Mucosa of descending colon (tissue), 3 donors: ENCODE data around the gene CDC42BPA. TPM values are rescaled to one million over a fixed set of nuclear protein-coding genes. Genes with fewer than 3 reads are reported as not detected.
"Not testable (repeated sequence)": the region's sequence is repeated elsewhere in the genome, so short reads cannot be mapped to it uniquely, and the experiment has no call there.

Experiments used
- ATAC-seq: fragments of 200-7000 bp; cut with Tn5 transposase; one replicate; pipeline ENCODE4 v1.9.1; 2020; ENCODE audit warnings: mild to moderate bottlenecking, moderate library complexity
- DNase-seq, 3 donors: peaks; one replicate each; pipeline ENCODE4 v3.0.0-alpha.2; 2020
- H3K36me3 ChIP-seq: fragments of 200-600 bp; one replicate; pipeline ENCODE4 v1.8.0; 2021; ENCODE audit warnings: low read depth, mild to moderate bottlenecking
- H3K4me1 ChIP-seq: fragments of 200-600 bp; one replicate; pipeline ENCODE4 v1.8.0; 2021; ENCODE audit warnings: low read depth, mild to moderate bottlenecking
- H3K4me3 ChIP-seq: fragments of 200-600 bp; one replicate; pipeline ENCODE4 v1.8.0; 2021; ENCODE audit warnings: mild to moderate bottlenecking
- H3K9me3 ChIP-seq: fragments of 200-600 bp; one replicate; pipeline ENCODE4 v1.8.0; 2021; ENCODE audit warnings: mild to moderate bottlenecking
- intact Hi-C, 2 donors: fragments of 100-400 bp; cut with DNase I in 1 of 2; cut with micrococcal nuclease in 1 of 2; formaldehyde crosslinking; loops; one replicate each; pipeline versions ENCODE4 v1.11.0 to v1.11.1; 2022; cut with DNase I, micrococcal nuclease
- total RNA-seq, 3 donors: library from RNA; stranded (reverse); fragmentation: NEBNext Ultra II Directional in 2 of 3; extraction: Animal tissue kit (Norgen Biotek cat#: 25700) in 2 of 3; gene quantifications; one replicate each; pipeline versions ENCODE4 v1.2.1 to v1.2.4, GENCODE V29; 2021 to 2023
- TF ChIP-seq, protein P1 (sequence below): fragments of 200-600 bp; IDR thresholded peaks from one replicate; pipeline ENCODE4 v1.8.0; 2022; ENCODE audit warnings: antibody characterized with exemption, mild to moderate bottlenecking
- donor health status: DM: no; HTN: no; CAD: no; lungs with moderate emphysema.
- donor health status: DM: no; HTN: no; CAD: no.
- donor health status: DM: no; HTN: yes; CAD: no.

Gene CDC42BPA
- total RNA-seq, 3 donors from 2014 or later, result 32.6 to 70.7 (median 50.2) TPM

DNA sequence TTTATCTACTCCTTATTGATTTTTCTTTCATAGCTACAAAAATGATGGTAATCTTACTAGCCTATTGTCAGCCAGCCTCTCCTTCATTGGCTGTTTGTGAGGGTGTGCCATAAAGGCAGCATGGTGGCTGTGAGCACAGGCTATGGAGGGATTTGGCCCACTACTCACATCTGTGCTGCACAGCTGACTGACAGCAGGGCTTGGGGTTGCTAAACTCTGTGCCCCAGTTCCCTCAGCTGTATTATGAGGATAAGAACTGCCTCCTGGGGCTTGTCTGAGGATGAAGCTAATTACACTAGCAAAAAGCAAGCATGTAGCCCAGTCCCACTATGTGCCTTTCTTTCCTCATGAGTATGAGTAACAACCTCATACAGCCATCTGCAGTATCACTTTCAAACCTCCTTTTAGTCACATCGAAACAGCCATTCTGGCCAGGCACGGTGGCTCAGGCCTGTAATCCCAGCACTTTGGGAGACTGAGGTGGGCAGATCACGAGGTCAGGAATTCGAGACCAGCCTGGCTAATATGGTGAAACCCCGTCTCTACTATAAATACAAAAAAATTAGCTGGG is 312.0 kb downstream of the CDC42BPA start:
- H3K4me3 ChIP-seq, result no peak overlapping the region
- intact Hi-C loops, result no loop called here
- no peaks in the 10 kb centered on the region for H3K4me1 ChIP-seq
- no peak for ATAC-seq
- no peak for DNase-seq
- H3K9me3 ChIP-seq, result no peaks in the 10 kb centered on the region
- no peaks in the 10 kb centered on the region for H3K36me3 ChIP-seq
- TF ChIP-seq, protein P1, sequence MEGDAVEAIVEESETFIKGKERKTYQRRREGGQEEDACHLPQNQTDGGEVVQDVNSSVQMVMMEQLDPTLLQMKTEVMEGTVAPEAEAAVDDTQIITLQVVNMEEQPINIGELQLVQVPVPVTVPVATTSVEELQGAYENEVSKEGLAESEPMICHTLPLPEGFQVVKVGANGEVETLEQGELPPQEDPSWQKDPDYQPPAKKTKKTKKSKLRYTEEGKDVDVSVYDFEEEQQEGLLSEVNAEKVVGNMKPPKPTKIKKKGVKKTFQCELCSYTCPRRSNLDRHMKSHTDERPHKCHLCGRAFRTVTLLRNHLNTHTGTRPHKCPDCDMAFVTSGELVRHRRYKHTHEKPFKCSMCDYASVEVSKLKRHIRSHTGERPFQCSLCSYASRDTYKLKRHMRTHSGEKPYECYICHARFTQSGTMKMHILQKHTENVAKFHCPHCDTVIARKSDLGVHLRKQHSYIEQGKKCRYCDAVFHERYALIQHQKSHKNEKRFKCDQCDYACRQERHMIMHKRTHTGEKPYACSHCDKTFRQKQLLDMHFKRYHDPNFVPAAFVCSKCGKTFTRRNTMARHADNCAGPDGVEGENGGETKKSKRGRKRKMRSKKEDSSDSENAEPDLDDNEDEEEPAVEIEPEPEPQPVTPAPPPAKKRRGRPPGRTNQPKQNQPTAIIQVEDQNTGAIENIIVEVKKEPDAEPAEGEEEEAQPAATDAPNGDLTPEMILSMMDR, result no peak

DNA sequence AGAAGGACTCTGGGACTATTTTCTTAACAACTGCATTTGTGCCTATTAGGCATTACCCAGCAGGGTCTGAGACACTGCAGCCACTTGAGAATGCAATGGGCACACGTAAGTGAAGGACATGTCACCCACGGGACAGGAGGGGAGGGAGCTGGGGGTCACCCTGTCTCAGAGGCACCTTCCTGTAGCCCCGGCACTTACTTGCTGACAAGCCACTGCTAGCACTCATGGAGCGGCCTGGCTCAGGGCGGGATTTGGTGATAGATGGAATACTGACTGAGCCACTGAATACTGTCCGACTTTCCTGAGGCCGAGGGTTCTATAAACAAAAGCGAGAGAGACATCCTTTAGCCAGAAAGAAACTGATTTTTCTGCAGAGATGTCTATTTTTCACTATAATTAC is 313.5 kb downstream of the CDC42BPA start:
- ATAC-seq (no peak), DNase-seq (no peak)
- intact Hi-C loops, result no loop called here
- TF ChIP-seq, protein P1, result no peak
- Histone ChIP-seq H3K4me1 (no peaks in the 10 kb centered on the region), H3K4me3 (no peak overlapping the region), H3K9me3 (no peaks in the 10 kb centered on the region), H3K36me3 (no peaks in the 10 kb centered on the region)

DNA sequence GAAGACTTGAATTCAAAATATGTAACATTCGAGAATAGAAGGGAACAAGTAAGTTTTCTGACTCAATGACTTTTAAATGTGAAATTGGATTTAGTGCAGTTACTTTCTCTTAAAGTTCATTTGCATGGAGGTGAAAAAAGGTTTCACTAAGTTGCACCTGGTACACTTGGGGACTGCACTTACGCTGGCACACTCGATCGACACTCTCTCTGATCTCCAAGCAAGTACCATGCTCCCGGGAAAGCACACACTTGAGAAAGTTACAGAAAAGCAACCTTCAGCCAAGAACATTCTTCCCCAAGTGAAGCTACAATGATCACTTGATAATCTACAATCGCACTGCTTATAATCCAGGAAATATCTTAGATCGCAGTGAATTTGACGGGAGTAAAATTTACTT is 315.1 kb downstream of the CDC42BPA start:
- H3K4me3 ChIP-seq, result no peak overlapping the region

DNA sequence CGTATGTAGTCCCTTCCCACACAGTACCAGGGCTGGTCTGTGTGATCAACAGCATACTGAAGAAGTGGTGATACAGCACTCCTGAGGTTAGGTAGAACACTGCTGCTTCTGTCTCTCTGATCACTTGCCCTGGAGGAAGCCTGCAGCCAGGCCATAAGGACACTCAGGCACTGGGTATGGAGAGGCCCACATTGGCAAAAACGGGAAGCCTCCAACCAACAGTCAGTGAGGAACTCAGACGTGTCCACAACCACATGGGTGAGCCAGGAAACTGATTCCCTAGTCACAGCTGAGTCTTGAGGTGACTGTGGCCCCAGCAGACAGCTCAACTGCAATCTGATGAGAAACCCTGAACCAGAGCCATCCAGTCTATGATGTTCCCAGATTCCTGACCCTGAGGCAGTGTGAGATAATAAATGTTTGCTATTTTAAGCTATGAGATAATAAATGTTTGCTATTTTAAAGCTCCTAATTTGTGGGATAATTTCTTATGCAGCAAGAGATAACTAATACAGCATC is 315.7 kb downstream of the CDC42BPA start:
- H3K4me3 ChIP-seq, result no peak overlapping the region
- no peak for ATAC-seq
- TF ChIP-seq, protein P1, result no peak
- no peaks in the 10 kb centered on the region for H3K9me3 ChIP-seq
- intact Hi-C loops, result no loop called here
- no peak for DNase-seq
- H3K4me1 ChIP-seq, result no peaks in the 10 kb centered on the region
- H3K36me3 ChIP-seq, result no peaks in the 10 kb centered on the region

More for the DNA sequence above, 315.1 kb downstream of the CDC42BPA start:
- no peak for ATAC-seq
- DNase-seq, result no peak
- Histone ChIP-seq H3K9me3 (no peaks in the 10 kb centered on the region), H3K36me3 (no peaks in the 10 kb centered on the region), H3K4me1 (no peaks in the 10 kb centered on the region)
- TF ChIP-seq, protein P1, result no peak
- intact Hi-C loops, result no loop called here

DNA sequence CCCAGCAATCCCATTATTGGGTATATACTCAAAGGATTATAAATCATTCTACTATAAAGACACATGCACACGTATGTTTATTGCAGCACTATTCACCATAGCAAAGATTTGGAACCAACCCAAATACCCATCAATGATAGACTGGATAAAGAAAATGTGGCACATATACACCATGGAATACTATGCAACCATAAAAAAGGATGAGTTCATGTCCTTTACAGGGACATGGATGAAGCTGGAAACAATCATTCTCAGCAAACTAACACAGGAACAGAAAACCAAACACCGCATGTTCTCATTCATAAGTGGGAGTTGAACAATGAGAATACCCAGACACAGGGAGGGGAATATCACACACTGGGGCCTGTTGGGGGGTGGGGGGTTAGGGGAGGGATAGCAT is 318.7 kb downstream of the CDC42BPA start:
- DNase-seq, H3K36me3 ChIP-seq, H3K4me3 ChIP-seq, ATAC-seq, H3K4me1 ChIP-seq, intact Hi-C loops, H3K9me3 ChIP-seq: not testable (repeated sequence)

DNA sequence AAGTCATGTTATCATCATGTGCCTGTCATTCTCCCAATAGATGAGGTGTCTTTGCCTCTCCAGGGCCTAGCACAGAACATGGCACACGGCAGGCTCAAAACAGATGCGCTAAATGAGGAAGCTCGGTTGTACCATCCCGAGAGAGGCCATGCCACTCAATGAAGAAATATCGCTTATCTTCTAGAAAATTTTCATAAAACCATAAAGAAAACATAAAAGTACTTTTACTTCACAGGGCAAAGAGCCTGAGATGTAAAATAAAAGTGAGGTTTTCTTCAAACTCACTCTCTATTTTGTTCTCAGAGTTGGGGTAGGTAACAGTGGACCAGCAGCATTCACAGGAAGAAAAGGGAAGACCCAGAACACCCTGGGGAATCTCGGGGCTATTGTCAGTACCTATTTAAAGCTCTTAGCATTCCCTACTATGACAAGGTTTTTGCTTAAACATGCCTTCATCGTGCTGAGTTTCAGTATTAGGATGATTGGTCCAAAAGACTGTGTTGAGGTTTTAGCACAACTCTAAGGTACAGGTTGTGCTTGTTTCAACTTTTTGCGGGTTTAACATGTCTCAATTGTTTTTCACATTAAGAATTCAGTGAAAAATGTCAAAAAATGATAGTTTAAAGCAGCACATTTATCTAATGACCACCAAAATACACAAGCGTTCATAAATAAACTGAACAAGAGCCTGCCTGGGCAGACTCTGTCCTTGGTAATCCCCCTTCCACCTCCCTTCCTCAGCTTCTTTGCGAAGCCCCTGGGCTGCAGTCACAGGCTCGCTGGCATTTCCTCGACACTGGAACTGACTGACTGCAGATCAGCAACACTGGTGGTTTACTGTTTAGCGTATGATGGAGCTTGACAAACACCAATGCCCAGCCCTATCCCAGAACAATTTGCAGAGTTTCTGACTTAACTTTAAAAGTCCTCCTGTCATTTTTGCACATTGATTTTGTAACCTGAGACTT is 322.6 kb downstream of the CDC42BPA start:
- Histone ChIP-seq H3K9me3 (no peaks in the 10 kb centered on the region), H3K4me3 (no peak overlapping the region), H3K36me3 (no peaks in the 10 kb centered on the region), H3K4me1 (peaks cover 6% of the 10 kb centered on the region)
- no peak for ATAC-seq
- intact Hi-C loops, result no loop called here
- DNase-seq, result peak in 1 of 3 donors; percentile 38
- TF ChIP-seq, protein P1, result no peak
